Activated T-helper 1 cell treated with Interleukin-2 at 50 U/mL for 16 hours (primary cell): ENCODE measurements around the gene JTB.

Source experiments
- DNase-seq: peaks from one replicate; pipeline ENCODE4 v3.0.0-alpha.2; 2020; ENCODE audit warnings: low read depth

The JTB gene

DNA sequence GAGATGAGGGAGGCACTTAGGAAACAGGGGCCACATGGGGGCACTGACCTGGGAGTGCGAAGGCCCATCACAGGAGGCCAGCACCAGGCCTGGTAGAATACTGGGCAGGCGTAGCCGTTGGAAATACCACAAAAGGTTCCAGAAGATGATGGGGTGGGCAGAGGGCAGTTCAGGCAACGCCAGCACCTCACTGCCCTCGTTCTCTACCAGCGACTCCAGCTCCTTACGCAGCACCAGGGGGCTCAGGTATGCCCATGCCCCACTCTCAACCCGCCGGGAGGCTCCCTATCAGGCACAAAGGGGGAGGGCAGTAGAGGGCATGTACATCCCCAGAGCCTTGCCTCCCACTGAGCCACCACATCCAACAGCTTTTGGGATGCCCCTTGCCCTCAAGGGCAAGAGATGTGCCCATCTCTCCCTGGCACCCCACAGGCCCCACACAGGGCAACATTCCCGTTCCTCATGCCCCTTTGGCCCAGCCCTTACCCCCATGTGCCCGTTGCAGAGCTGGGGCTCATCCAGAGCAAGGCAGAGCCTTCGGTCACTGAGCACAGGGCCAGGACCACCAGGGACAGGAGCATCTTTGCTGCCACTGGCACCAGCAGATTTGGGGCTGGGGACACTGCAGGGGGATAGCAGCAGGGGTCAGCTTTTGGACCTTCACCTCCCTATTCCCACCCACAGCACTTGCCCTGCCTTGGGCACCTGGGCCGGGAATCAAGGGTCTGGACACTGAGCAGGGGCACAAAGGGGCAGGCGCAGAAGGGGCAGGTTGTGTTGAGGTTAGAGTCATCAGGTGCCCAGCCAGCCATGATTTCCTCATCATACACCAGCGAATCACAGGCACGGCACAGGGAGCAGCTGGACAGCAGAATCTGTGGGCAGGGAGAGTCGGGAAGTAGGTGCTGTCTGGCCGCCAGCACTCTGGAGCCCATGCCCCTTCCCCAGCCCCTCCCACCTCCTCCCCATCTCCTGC lies 45.0 kb downstream of the JTB start:
- no peak for DNase-seq

DNA sequence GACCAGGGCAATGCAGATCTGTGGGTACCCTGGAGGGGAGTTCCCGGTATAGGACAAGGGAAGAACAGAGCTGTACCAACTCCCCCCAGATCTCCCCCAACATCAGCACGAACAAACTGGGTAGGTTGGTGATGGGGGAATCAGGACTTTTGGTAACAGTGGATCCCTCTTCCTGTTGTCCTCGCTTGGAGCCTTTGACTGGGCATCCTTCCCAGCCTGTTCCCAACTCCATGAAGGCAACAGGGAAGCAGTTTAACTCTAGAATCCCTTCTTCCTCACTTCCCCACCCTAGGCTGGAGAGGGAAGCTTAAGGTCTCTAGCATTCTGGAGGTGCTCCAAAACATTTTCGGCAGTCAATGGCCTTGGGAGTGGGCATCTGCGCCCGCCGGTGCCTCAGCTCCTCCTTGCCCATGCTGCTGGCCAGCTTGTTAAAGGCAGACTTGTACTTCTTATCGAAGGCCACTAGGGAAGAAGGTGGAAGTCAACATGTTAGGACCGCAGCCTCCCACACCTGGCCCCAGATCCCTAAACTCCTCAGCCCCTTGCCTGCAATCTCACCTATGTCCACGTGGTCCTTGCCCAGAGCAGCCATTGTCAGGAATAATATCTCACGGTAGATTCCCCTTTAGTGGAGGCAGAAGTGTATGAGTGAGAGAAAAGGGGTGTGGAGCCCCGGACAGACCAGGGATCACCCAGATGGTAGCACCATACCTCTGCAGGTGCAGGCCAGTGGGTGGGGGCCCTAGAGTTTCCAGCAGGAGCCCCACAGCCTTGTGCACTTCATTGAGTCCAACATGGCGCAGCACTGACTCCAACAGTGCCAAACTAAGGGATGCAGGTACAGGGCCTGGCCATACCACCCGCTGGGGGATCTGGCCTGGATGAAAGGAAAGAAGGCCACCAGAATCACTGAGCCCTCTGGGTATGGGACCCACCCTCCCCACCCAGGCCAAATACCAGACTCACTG lies 47.2 kb downstream of the JTB start:
- DNase-seq, result no peak

GRCh38 chr1:153929426-153929825 lies 48.0 kb downstream of the JTB start:
- DNase-seq, result no peak

- DNase-seq, result no peak
Measured at GRCh38 chr1:153928791-153929341, 48.6 kb downstream of the JTB start.

- no peak for DNase-seq
Measured at GRCh38 chr1:153928245-153928644, 49.2 kb downstream of the JTB start.

DNA sequence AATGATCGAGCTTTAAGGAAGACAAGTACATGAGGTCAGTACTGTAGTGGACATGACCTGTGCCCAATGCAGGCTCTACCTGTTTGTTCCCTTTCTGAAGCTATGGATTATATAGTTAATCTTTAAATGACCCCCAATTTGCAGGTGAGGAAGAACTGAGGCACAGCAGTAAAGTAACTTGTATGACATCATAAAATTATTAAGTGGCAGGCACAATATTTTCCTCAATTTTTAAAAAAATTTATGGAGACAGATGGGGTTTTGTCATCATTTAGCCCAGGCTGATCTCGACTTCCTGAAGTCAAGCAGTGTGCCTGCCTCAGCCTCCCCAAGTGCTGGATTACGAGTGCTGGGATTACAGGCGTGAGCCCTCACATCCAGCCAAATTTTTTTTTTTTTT lies 51.1 kb downstream of the JTB start:
- no peak for DNase-seq
